SU-DHL-6 (cell line): ENCODE data around the gene CHFR.
"Not testable (repeated sequence)": the region's sequence is repeated elsewhere in the genome, so short reads cannot be mapped to it uniquely, and the experiment has no call there.

Experiments used
- H2AFZ ChIP-seq: fragments of 200-600 bp; sonication (generic); 2 replicates; pipeline ENCODE4 v1.6.1; 2014; ENCODE audit warnings: low read depth, mild to moderate bottlenecking, moderate library complexity, mixed read lengths, antibody characterized with exemption, low read length; ENCODE audit not compliant: severe bottlenecking
- H3F3A ChIP-seq: fragments of 200-600 bp; shearing (Covaris generic); 2 replicates; pipeline ENCODE4 v1.6.0; 2016; ENCODE audit warnings: antibody characterized with exemption, mild to moderate bottlenecking; ENCODE audit not compliant: insufficient read depth
- H3K27ac ChIP-seq: fragments of 200-600 bp; sonication (generic); 2 replicates; pipeline ENCODE4 v1.5.1; 2016; ENCODE audit warnings: low read depth, mild to moderate bottlenecking, low read length, moderate library complexity, mixed read lengths
- H3K27me3 ChIP-seq: fragments of 200-600 bp; sonication (generic), shearing (Covaris generic); 2 replicates; pipeline ENCODE4 v1.6.0; 2014; ENCODE audit warnings: mild to moderate bottlenecking, low read length
- H3K36me3 ChIP-seq: fragments of 200-600 bp; sonication (generic); 2 replicates; pipeline ENCODE4 v1.6.1; 2014; ENCODE audit warnings: mild to moderate bottlenecking, low read length, mixed read lengths
- H3K4me2 ChIP-seq: fragments of 300-600, 200-600 bp; shearing (Covaris generic), sonication (generic); 2 replicates; pipeline ENCODE4 v1.6.0; 2014; ENCODE audit warnings: low read length, low read depth, mild to moderate bottlenecking; ENCODE audit not compliant: poor library complexity, severe bottlenecking
- H3K4me3 ChIP-seq: fragments of 200-600 bp; sonication (generic); 2 replicates; pipeline ENCODE4 v1.5.1; 2014; ENCODE audit warnings: antibody characterized with exemption, low read length, mild to moderate bottlenecking, mixed read lengths; ENCODE audit not compliant: insufficient read depth, poor library complexity, severe bottlenecking
- H3K79me2 ChIP-seq: fragments of 200-600 bp; sonication (generic); 2 replicates; pipeline ENCODE4 v1.6.1; 2014; ENCODE audit warnings: mild to moderate bottlenecking, low read length, moderate library complexity; ENCODE audit not compliant: insufficient read depth
- H3K9ac ChIP-seq: fragments of 200-600 bp; sonication (generic); 2 replicates; pipeline ENCODE4 v1.7.0; 2014; ENCODE audit warnings: mild to moderate bottlenecking, low read length
- H3K9me2 ChIP-seq: fragments of 200-600 bp; sonication (generic); replicated peaks from 2 replicates; pipeline ENCODE4 v1.6.1; 2014; ENCODE audit warnings: low read length; ENCODE audit not compliant: insufficient read depth
- H3K9me3 ChIP-seq: fragments of 200-600 bp; sonication (generic); 2 replicates; pipeline ENCODE4 v1.6.1; 2014; ENCODE audit warnings: low read length, mixed read lengths; ENCODE audit not compliant: insufficient read depth
- H4K20me1 ChIP-seq: fragments of 200-600 bp; sonication (generic); 2 replicates; pipeline ENCODE4 v1.6.1; 2014; ENCODE audit warnings: low read depth, mild to moderate bottlenecking, antibody characterized with exemption, low read length, moderate library complexity, mixed read lengths
- CTCF ChIP-seq: fragments of 200-600 bp; sonication (generic); IDR thresholded peaks from one replicate; pipeline ENCODE4 v1.5.1; 2017; ENCODE audit warnings: antibody characterized with exemption, mild to moderate bottlenecking, low read length, moderate library complexity; ENCODE audit not compliant: insufficient read depth, poor library complexity, severe bottlenecking
- EZH2phosphoT487 ChIP-seq: fragments of 200-600 bp; sonication (generic), shearing (Covaris generic); conservative IDR thresholded peaks from 2 replicates; pipeline ENCODE4 v1.6.1; 2018; ENCODE audit warnings: mild to moderate bottlenecking, antibody characterized with exemption, low read length, moderate library complexity, mixed read lengths

Gene CHFR

DNA sequence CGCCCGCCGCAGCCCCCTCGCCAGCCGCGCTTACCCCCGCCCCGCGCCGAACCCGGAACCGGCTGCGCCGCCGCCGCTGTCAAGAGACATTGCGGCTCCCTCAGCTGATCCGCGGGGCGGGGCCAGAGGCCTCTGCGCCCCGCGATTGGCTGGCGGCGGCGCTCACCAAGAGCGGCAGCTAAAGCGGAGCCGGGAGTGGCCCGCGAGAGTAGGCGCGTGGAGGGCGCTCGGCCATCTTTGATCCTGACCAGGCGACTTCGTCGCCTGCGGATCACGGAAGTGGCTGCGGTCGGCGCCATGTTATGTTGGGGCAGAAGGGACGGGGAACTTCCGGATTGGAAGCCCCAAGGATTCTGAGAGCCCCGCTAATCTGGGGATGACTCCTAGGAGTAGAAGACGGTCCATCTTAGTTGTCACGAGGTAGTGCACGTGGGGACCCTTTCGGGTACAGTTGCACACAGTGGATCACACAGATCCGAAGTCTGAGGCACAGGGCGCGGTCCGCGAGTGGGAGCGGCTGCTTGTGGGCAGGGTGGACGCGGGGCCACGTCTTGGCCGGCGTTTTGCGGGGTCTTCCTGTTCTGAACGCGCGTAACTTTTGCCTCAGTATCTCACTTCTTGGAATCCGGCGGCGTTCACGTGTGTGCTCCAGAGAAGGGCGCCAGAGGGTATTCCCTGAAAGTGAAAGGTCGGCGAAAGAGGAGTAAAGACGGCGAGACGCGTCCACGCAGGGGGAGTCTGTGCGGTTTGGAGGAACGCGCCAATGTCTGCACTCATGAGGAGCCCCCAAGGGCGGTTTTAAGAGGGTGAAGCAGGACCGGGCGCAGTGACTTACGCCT lies at the start of gene CHFR:
TSS of gene CHFR (minus strand) at position 93 of the 839 bp plus-strand sequence. CDS start 277 bp downstream, outside the sequence.
- H3K79me2 ChIP-seq, result no peaks in the 10 kb centered on the region
- peaks cover 9% of the 10 kb centered on the region; the same call in 1 of the 2 replicates for H3K9me3 ChIP-seq
- H3K36me3 ChIP-seq, result no peaks in the 10 kb centered on the region
- H4K20me1 ChIP-seq, result no peaks in the 10 kb centered on the region
- H3K4me2 ChIP-seq, result no peak within 1 kb of the TSS
- H3K9ac ChIP-seq, result no peak within 1 kb of the TSS
- no peaks in the 10 kb centered on the region for H3F3A ChIP-seq
- H3K4me3 ChIP-seq, result no peak within 1 kb of the TSS
- no peak for TF ChIP-seq EZH2phosphoT487
- TF ChIP-seq CTCF, result no peak
- no peaks in the 10 kb centered on the region for H3K9me2 ChIP-seq
- no peak within 1 kb of the TSS for H3K27ac ChIP-seq
- H2AFZ ChIP-seq, result no peak within 1 kb of the TSS
- no peaks in the 10 kb centered on the region for H3K27me3 ChIP-seq

GRCh38 chr12:132936921-132937320 lies 49.5 kb upstream of the CHFR start:
- peaks cover 18% of the 10 kb centered on the region; the same call in 1 of the 2 replicates for H3K36me3 ChIP-seq
- not testable (repeated sequence) for H4K20me1 ChIP-seq, H3K27ac ChIP-seq, H3K9me2 ChIP-seq, H3K4me2 ChIP-seq, H3K9ac ChIP-seq, H3K79me2 ChIP-seq, H3K27me3 ChIP-seq, H3F3A ChIP-seq, H2AFZ ChIP-seq, H3K4me3 ChIP-seq
- peaks cover 22% of the 10 kb centered on the region; the same call in 1 of the 2 replicates for H3K9me3 ChIP-seq

GRCh38 chr12:132936163-132936562 lies 48.8 kb upstream of the CHFR start:
- no peaks in the 10 kb centered on the region for H3F3A ChIP-seq
- H3K9me3 ChIP-seq, result peaks cover 25% of the 10 kb centered on the region; the same call in 1 of the 2 replicates
- no peak overlapping the region for H3K4me2 ChIP-seq
- no peaks in the 10 kb centered on the region for H3K9me2 ChIP-seq
- no peaks in the 10 kb centered on the region for H3K27me3 ChIP-seq
- H4K20me1 ChIP-seq, result no peaks in the 10 kb centered on the region
- no peak overlapping the region for H2AFZ ChIP-seq
- peaks cover 21% of the 10 kb centered on the region; the same call in 1 of the 2 replicates for H3K36me3 ChIP-seq
- H3K9ac ChIP-seq, result no peak overlapping the region
- no peaks in the 10 kb centered on the region for H3K79me2 ChIP-seq
- H3K27ac ChIP-seq, result no peak overlapping the region
- no peak for TF ChIP-seq EZH2phosphoT487
- no peak for TF ChIP-seq CTCF
- no peak overlapping the region for H3K4me3 ChIP-seq

- no peak overlapping the region for H3K4me2 ChIP-seq
- H3K9ac ChIP-seq, result no peak overlapping the region
- H3K79me2 ChIP-seq, result no peaks in the 10 kb centered on the region
- H3K4me3 ChIP-seq, result no peak overlapping the region
- no peak overlapping the region for H3K27ac ChIP-seq
- TF ChIP-seq EZH2phosphoT487 (no peak), CTCF (no peak)
- no peak overlapping the region for H2AFZ ChIP-seq
- peaks cover 26% of the 10 kb centered on the region for H3K36me3 ChIP-seq
- no peaks in the 10 kb centered on the region for H3K9me2 ChIP-seq
- no peaks in the 10 kb centered on the region for H3F3A ChIP-seq
- no peaks in the 10 kb centered on the region for H3K27me3 ChIP-seq
- H3K9me3 ChIP-seq, result peaks cover 80% of the 10 kb centered on the region
- H4K20me1 ChIP-seq, result no peaks in the 10 kb centered on the region
These were observed 39.0 kb upstream of the CHFR start for GRCh38 chr12:132926415-132926833.
